ENCODE data around the gene TM4SF18.

TM4SF18 gene

GRCh38 chr3:149280671-149281349, 52.6 kb downstream of the TM4SF18 start:
- no peak for DNase-seq

- no peak for DNase-seq
These were observed 54.5 kb downstream of the TM4SF18 start for GRCh38 chr3:149278911-149279310.

GRCh38 chr3:149277331-149277813, 56.1 kb downstream of the TM4SF18 start:
- no peak for DNase-seq

- DNase-seq: no peak
These were observed 56.8 kb downstream of the TM4SF18 start for GRCh38 chr3:149276619-149277018.

GRCh38 chr3:149274220-149274619, 59.2 kb downstream of the TM4SF18 start:
- no peak for DNase-seq

GRCh38 chr3:149273096-149273751, 60.2 kb downstream of the TM4SF18 start:
- no peak for DNase-seq

- no peak for DNase-seq
These were observed 61.8 kb downstream of the TM4SF18 start for GRCh38 chr3:149271669-149272068.

GRCh38 chr3:149270180-149270579, 63.3 kb downstream of the TM4SF18 start:
- DNase-seq: no peak

GRCh38 chr3:149269687-149270086, 63.7 kb downstream of the TM4SF18 start:
- no peak for DNase-seq
